Measurements from ENCODE around the gene SLC16A11.

SLC16A11 gene

GRCh38 chr17:7038025-7038862 is 5.6 kb downstream of the SLC16A11 start:
- Histone ChIP-seq H3K4ac (ENCODE audit: low read depth, low read length) (no peak overlapping the region), H3K27me3 (ENCODE audit: insufficient read depth, low read length, poor library complexity) (no peaks in the 10 kb centered on the region), H3K56ac (ENCODE audit: low read length) (no peak overlapping the region), H3K79me1 (ENCODE audit: low read length) (peaks cover 2% of the 10 kb centered on the region), H3K18ac (ENCODE audit: low read length) (no peak overlapping the region), H3K27ac (ENCODE audit: low read depth, low read length) (no peak overlapping the region), H2BK15ac (replicated peaks; ENCODE audit: low read depth) (no peak overlapping the region), H4K8ac (ENCODE audit: low read depth, low read length) (no peak overlapping the region), H3K4me2 (ENCODE audit: low read length) (no peak overlapping the region), H3K36me3 (ENCODE audit: control insufficient read depth, insufficient read depth, low read length) (no peaks in the 10 kb centered on the region), H2BK120ac (ENCODE audit: low read depth, low read length) (no peak overlapping the region), H2AK5ac (ENCODE audit: low read length) (no peak overlapping the region), H3K9ac (ENCODE audit: low read length) (no peak overlapping the region), H4K5ac (ENCODE audit: low read length) (no peak overlapping the region), H3K79me2 (ENCODE audit: control insufficient read depth, insufficient read depth, low read length) (no peaks in the 10 kb centered on the region), H3K4me3 (ENCODE audit: low read length) (no peak overlapping the region), H3K23ac (ENCODE audit: low read length) (no peak overlapping the region), H3K4me1 (ENCODE audit: control insufficient read depth, low read depth, low read length) (peaks cover 2% of the 10 kb centered on the region), H2BK5ac (ENCODE audit: low read length) (no peak overlapping the region)
- no peak for DNase-seq
- no CpG with 5 or more reads among the region's 19 CpGs for WGBS (ENCODE audit: extremely low coverage, insufficient coverage, low lambda C conversion rate)

- Histone ChIP-seq H3K27me3 (ENCODE audit: insufficient read depth, low read length, poor library complexity) (no peaks in the 10 kb centered on the region), H3K56ac (ENCODE audit: low read length) (peak within 1 kb of the TSS; percentile 92), H3K23ac (ENCODE audit: low read length) (no peak within 1 kb of the TSS), H2BK15ac (replicated peaks; ENCODE audit: low read depth) (no peak within 1 kb of the TSS), H3K4me2 (ENCODE audit: low read length) (peak within 1 kb of the TSS; percentile 84), H3K4ac (ENCODE audit: low read depth, low read length) (peak within 1 kb of the TSS; percentile 85), H3K4me3 (ENCODE audit: low read length) (peak within 1 kb of the TSS; percentile 70), H3K4me1 (ENCODE audit: control insufficient read depth, low read depth, low read length) (peaks cover 2% of the 10 kb centered on the region), H2BK5ac (ENCODE audit: low read length) (peak within 1 kb of the TSS; percentile 0), H4K8ac (ENCODE audit: low read depth, low read length) (no peak within 1 kb of the TSS), H3K36me3 (ENCODE audit: control insufficient read depth, insufficient read depth, low read length) (no peaks in the 10 kb centered on the region), H2AK5ac (ENCODE audit: low read length) (peak within 1 kb of the TSS; percentile 66), H2BK120ac (ENCODE audit: low read depth, low read length) (no peak within 1 kb of the TSS), H4K5ac (ENCODE audit: low read length) (no peak within 1 kb of the TSS), H3K79me1 (ENCODE audit: low read length) (peaks cover 2% of the 10 kb centered on the region), H3K27ac (ENCODE audit: low read depth, low read length) (peak within 1 kb of the TSS; percentile 27), H3K9ac (ENCODE audit: low read length) (peak within 1 kb of the TSS; percentile 83), H3K79me2 (ENCODE audit: control insufficient read depth, insufficient read depth, low read length) (no peaks in the 10 kb centered on the region), H3K18ac (ENCODE audit: low read length) (peak within 1 kb of the TSS; percentile 77)
- DNase-seq = peak; percentile 98
- WGBS (ENCODE audit: extremely low coverage, insufficient coverage, low lambda C conversion rate) = no CpG with 5 or more reads among the region's 52 CpGs
These were observed 8.1 kb downstream of the SLC16A11 start, which contains the start of gene SLC16A13 for GRCh38 chr17:7035591-7036368. Gene SLC16A13 (plus strand): TSS chr17:7036015. CDS start chr17:7036383, 368 bp downstream.

DNA sequence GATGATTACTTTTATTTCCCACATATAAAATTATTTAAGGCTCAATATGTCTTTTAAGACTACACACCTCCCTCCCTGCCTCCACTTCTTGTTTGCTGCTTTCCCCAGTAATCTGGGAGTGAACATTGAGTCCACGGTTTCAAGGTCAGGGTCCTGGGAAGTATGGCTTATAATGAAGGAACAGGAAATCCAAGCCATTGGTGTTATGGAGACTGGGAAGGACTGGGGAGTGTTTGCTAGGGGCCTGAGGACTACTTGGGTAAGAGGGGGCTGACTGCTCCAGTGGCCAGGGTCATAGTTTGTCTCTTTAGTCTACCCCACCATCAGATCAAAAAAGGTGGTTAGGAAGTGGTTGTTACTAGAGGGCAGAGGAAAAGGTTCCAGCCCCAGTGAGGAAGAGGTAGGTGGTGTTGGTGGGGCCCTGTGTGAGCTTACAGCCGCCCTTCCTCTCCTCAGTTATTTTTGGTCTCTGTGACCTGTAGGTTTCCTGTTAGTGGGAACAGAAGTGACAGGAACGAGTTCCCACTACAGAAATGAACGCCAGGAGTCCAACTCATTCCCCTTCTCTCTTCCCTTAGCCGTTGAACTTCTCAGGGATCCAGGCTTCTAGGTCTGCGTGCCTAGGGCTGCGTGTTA is 8.8 kb downstream of the SLC16A11 start:
- no peaks in the 10 kb centered on the region for H3K36me3 ChIP-seq (ENCODE audit: control insufficient read depth, insufficient read depth, low read length)
- peak overlapping the region; percentile 57 for H3K4me2 ChIP-seq (ENCODE audit: low read length)
- peaks cover 2% of the 10 kb centered on the region for H3K4me1 ChIP-seq (ENCODE audit: control insufficient read depth, low read depth, low read length)
- DNase-seq = no peak
- H2BK120ac ChIP-seq (ENCODE audit: low read depth, low read length) = no peak overlapping the region
- H3K27me3 ChIP-seq (ENCODE audit: insufficient read depth, low read length, poor library complexity) = no peaks in the 10 kb centered on the region
- no peaks in the 10 kb centered on the region for H3K79me2 ChIP-seq (ENCODE audit: control insufficient read depth, insufficient read depth, low read length)
- H3K9ac ChIP-seq (ENCODE audit: low read length) = peak overlapping the region; percentile 76
- peaks cover 2% of the 10 kb centered on the region for H3K79me1 ChIP-seq (ENCODE audit: low read length)
- peak overlapping the region; percentile 0 for H2BK5ac ChIP-seq (ENCODE audit: low read length)
- H3K27ac ChIP-seq (ENCODE audit: low read depth, low read length) = peak overlapping the region; percentile 27
- H3K4ac ChIP-seq (ENCODE audit: low read depth, low read length) = peak overlapping the region; percentile 63
- H3K23ac ChIP-seq (ENCODE audit: low read length) = no peak overlapping the region
- no peak overlapping the region for H4K8ac ChIP-seq (ENCODE audit: low read depth, low read length)
- WGBS (ENCODE audit: extremely low coverage, insufficient coverage, low lambda C conversion rate) = no CpG with 5 or more reads among the region's 7 CpGs
- peak overlapping the region; percentile 15 for H3K18ac ChIP-seq (ENCODE audit: low read length)
- peak overlapping the region; percentile 66 for H2AK5ac ChIP-seq (ENCODE audit: low read length)
- H2BK15ac ChIP-seq (replicated peaks; ENCODE audit: low read depth) = no peak overlapping the region
- H4K5ac ChIP-seq (ENCODE audit: low read length) = no peak overlapping the region
- peak overlapping the region; percentile 37 for H3K4me3 ChIP-seq (ENCODE audit: low read length)
- H3K56ac ChIP-seq (ENCODE audit: low read length) = peak overlapping the region; percentile 92

- no peaks in the 10 kb centered on the region for H3K79me2 ChIP-seq (ENCODE audit: control insufficient read depth, insufficient read depth, low read length)
- no peak overlapping the region for H3K4me2 ChIP-seq (ENCODE audit: low read length)
- H4K8ac ChIP-seq (ENCODE audit: low read depth, low read length) = no peak overlapping the region
- H3K9ac ChIP-seq (ENCODE audit: low read length) = no peak overlapping the region
- no peaks in the 10 kb centered on the region for H3K79me1 ChIP-seq (ENCODE audit: low read length)
- no peaks in the 10 kb centered on the region for H3K27me3 ChIP-seq (ENCODE audit: insufficient read depth, low read length, poor library complexity)
- H2BK5ac ChIP-seq (ENCODE audit: low read length) = no peak overlapping the region
- no peak overlapping the region for H2BK15ac ChIP-seq (replicated peaks; ENCODE audit: low read depth)
- no peaks in the 10 kb centered on the region for H3K4me1 ChIP-seq (ENCODE audit: control insufficient read depth, low read depth, low read length)
- no peak overlapping the region for H3K56ac ChIP-seq (ENCODE audit: low read length)
- no peak overlapping the region for H3K4me3 ChIP-seq (ENCODE audit: low read length)
- H2AK5ac ChIP-seq (ENCODE audit: low read length) = no peak overlapping the region
- no peak for DNase-seq
- H3K23ac ChIP-seq (ENCODE audit: low read length) = no peak overlapping the region
- no peak overlapping the region for H3K4ac ChIP-seq (ENCODE audit: low read depth, low read length)
- H2BK120ac ChIP-seq (ENCODE audit: low read depth, low read length) = no peak overlapping the region
- no peak overlapping the region for H3K27ac ChIP-seq (ENCODE audit: low read depth, low read length)
- no peak overlapping the region for H3K18ac ChIP-seq (ENCODE audit: low read length)
- H4K5ac ChIP-seq (ENCODE audit: low read length) = no peak overlapping the region
- no peaks in the 10 kb centered on the region for H3K36me3 ChIP-seq (ENCODE audit: control insufficient read depth, insufficient read depth, low read length)
- no CpG with 5 or more reads among the region's 8 CpGs for WGBS (ENCODE audit: extremely low coverage, insufficient coverage, low lambda C conversion rate)
These were observed 14.2 kb downstream of the SLC16A11 start for GRCh38 chr17:7029659-7030058.

- H3K56ac ChIP-seq (ENCODE audit: low read length) = no peak overlapping the region
- no peak overlapping the region for H3K23ac ChIP-seq (ENCODE audit: low read length)
- H3K27ac ChIP-seq (ENCODE audit: low read depth, low read length) = no peak overlapping the region
- H3K4me2 ChIP-seq (ENCODE audit: low read length) = no peak overlapping the region
- no peak overlapping the region for H2BK15ac ChIP-seq (replicated peaks; ENCODE audit: low read depth)
- no peak for DNase-seq
- no peak overlapping the region for H3K4ac ChIP-seq (ENCODE audit: low read depth, low read length)
- H3K27me3 ChIP-seq (ENCODE audit: insufficient read depth, low read length, poor library complexity) = no peaks in the 10 kb centered on the region
- H3K4me1 ChIP-seq (ENCODE audit: control insufficient read depth, low read depth, low read length) = no peaks in the 10 kb centered on the region
- H4K8ac ChIP-seq (ENCODE audit: low read depth, low read length) = no peak overlapping the region
- H2BK5ac ChIP-seq (ENCODE audit: low read length) = no peak overlapping the region
- no peak overlapping the region for H2AK5ac ChIP-seq (ENCODE audit: low read length)
- no peaks in the 10 kb centered on the region for H3K79me1 ChIP-seq (ENCODE audit: low read length)
- H3K79me2 ChIP-seq (ENCODE audit: control insufficient read depth, insufficient read depth, low read length) = no peaks in the 10 kb centered on the region
- H2BK120ac ChIP-seq (ENCODE audit: low read depth, low read length) = no peak overlapping the region
- WGBS (ENCODE audit: extremely low coverage, insufficient coverage, low lambda C conversion rate) = no CpG with 5 or more reads among the region's 3 CpGs
- H3K36me3 ChIP-seq (ENCODE audit: control insufficient read depth, insufficient read depth, low read length) = no peaks in the 10 kb centered on the region
- H3K18ac ChIP-seq (ENCODE audit: low read length) = no peak overlapping the region
- no peak overlapping the region for H4K5ac ChIP-seq (ENCODE audit: low read length)
- H3K9ac ChIP-seq (ENCODE audit: low read length) = no peak overlapping the region
- no peak overlapping the region for H3K4me3 ChIP-seq (ENCODE audit: low read length)
These were observed 14.8 kb downstream of the SLC16A11 start for GRCh38 chr17:7029096-7029495.
